HG02973 (cell line): ENCODE data around the gene SEMA4B.
"Not testable (repeated sequence)": the region's sequence is repeated elsewhere in the genome, so short reads cannot be mapped to it uniquely, and the experiment has no call there.

Experiments used
- ATAC-seq: cut with Tn5 transposase; IDR thresholded peaks from one replicate; pipeline ENCODE4 v1.9.1; 2021; ENCODE audit warnings: moderate library complexity; ENCODE audit not compliant: unreplicated experiment

SEMA4B gene

GRCh38 chr15:90201130-90201943 is at the start of gene SEMA4B:
SEMA4B (plus strand) TSS chr15:90201330; CDS start chr15:90201579, 249 bp downstream.
- peak; percentile 76 for ATAC-seq

GRCh38 chr15:90151989-90152645 is 49.0 kb upstream of the SEMA4B start:
- ATAC-seq = no peak

- ATAC-seq = no peak
These were observed 47.5 kb upstream of the SEMA4B start for GRCh38 chr15:90153658-90154057.

GRCh38 chr15:90154246-90154645 is 46.9 kb upstream of the SEMA4B start:
- ATAC-seq = no peak

- no peak for ATAC-seq
These were observed 46.1 kb upstream of the SEMA4B start for GRCh38 chr15:90154861-90155626.

DNA sequence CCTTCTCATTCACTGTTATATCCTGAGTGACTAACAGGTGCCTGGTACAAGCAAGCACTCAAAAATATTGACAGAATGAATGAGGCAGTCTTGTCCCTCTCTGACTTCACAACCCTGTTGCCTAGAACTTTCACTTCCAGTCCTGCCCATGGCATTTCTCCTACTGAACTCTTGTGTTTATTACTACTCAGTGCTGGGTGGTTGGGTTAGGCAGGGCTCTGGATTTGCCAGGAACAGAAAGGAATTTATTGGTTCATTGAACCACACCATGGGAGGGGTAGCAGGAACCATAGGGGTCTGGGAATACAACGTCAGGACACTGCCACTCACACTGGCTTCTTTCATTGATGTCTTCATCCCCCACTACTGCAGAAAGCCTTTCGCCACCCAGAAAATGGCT is 41.9 kb upstream of the SEMA4B start:
- no peak for ATAC-seq

- ATAC-seq = no peak
These were observed 40.1 kb upstream of the SEMA4B start for GRCh38 chr15:90160781-90161727.

DNA sequence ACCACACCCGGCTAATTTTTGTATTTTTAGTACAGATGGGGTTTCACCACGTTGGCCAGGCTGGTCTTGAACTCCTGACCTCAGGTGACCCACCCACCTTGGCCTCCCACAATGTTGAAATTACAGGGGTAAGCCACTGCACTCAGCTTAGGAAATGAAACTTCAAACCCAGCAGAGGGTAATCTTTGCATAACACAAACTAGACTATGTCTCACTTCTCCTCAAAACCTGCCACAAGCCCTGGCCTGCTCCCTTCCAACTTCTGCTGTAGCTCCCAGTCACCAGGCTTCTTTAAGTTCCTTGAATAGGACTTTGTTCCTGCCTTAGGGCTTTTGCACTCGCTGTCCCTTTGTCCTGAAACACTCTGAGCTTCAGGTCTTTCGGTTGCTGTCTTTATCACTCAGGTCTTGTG is 39.2 kb upstream of the SEMA4B start:
- ATAC-seq = peak; percentile 57

DNA sequence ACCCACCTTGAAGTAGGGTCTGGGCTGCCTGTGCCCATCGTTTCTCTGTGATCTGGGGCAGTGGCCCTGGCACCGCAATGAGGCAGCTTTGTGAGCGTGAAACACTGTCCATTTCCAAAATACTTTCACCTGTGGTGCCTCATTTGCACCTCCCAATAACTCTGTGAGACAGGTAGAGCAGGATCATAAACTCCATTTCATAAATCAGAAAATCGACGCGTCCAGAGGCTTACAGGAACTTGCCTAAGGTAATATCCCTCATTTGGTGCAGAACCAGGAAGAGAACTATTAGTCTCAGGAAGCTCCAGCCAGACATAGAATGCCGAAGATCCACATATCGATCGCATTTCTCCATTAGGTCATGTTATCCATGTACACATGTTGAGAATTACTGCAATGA is 38.2 kb upstream of the SEMA4B start:
- no peak for ATAC-seq

- not testable (repeated sequence) for ATAC-seq
These were observed 36.9 kb upstream of the SEMA4B start for GRCh38 chr15:90164239-90164638.

DNA sequence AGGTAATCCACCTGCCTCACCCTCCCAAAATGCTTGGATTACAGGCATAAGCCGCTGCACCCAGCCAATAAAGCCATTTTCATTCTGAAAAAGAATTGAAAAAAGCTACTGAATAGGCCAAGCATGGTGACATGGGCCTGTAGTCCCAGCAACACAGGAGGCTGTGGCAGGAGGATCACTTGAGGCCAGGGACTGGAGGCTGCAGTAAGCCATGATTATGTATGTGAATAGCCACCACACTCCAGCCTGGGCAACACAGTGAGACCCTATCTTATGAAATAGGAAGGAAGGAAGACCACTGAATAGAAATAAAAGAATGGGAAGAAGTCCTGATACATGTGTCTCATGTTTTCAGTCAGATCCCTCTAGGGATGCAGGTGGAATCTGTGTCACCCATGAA is 36.0 kb upstream of the SEMA4B start:
- ATAC-seq = no peak

GRCh38 chr15:90165659-90166489 is 35.3 kb upstream of the SEMA4B start:
- ATAC-seq = peak; percentile 47

- ATAC-seq = no peak
These were observed 34.0 kb upstream of the SEMA4B start for GRCh38 chr15:90167121-90167520.

GRCh38 chr15:90171623-90172022 is 29.5 kb upstream of the SEMA4B start:
- ATAC-seq = no peak

GRCh38 chr15:90173372-90173771 is 27.8 kb upstream of the SEMA4B start:
- ATAC-seq = no peak

GRCh38 chr15:90174140-90174875 is 26.8 kb upstream of the SEMA4B start:
- ATAC-seq = no peak

- ATAC-seq = no peak
These were observed 24.1 kb upstream of the SEMA4B start for GRCh38 chr15:90177012-90177411.

DNA sequence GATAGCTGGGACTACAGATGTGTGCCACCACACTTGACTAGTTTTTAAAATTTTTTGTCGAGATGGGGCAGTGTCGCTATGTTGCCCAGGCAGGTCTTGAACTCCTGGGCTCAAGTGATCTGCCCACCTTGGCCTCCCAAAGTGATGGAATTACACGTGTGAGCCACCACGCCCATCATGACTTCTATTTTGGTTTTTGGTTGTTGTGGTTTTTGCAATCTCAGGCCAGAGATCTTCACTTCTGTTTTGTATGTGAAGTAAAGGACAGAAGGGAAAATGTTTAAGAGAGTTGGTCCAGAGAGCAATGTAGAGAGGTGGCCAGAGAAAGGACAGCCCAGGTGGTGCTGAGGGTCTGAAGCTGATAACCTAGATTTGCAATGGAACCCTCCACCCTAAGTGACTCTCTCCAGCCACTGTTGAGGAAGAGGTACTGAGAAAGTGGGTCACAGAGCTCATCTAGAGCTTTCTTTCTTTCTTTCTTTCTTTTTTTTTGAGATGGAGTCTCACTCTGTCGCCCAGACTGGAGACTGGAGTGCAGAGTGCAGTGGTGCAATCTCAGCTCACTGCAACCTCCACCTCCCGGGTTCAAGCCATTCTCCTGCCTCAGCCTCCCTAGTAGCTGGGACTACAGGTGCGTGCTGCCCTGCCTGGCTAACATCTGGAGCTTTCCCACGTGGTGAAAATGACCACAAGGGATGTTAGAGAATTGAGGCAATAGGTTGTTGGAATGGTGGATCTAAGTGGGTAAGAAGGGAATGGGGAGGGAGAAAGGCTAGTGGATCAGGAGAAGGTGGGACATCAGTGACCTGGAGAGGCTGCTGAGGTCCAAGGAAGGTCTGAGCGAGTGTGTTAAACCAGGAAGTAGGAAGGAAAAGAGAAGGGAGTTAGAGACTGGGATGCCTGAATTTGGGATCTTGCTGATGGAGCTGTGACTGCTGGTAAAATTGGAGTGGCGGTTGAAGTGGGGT is 22.4 kb upstream of the SEMA4B start:
- no peak for ATAC-seq
